Measurements from ENCODE around the gene GRM4.

DNA sequence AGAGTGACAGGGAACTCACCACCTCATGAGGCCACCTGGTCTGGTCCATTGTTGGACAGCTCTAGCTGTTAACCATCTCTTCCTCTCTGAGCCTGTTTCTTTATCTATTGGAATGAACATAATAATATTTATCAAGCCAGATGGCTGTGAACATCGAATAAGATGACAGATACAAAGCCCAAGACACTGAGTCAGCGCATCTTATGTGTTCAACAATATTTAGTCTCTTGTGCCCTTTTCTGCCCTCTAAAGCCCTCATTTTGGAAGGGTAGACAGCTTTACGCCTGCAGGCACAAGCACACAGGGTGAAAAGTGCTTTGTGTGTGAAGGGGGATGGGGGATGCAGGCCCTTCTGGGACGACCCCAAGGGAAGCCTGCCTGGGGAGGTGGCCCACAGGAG is 164.0 kb downstream of the GRM4 start:
- TF ChIP-seq, protein P1, sequence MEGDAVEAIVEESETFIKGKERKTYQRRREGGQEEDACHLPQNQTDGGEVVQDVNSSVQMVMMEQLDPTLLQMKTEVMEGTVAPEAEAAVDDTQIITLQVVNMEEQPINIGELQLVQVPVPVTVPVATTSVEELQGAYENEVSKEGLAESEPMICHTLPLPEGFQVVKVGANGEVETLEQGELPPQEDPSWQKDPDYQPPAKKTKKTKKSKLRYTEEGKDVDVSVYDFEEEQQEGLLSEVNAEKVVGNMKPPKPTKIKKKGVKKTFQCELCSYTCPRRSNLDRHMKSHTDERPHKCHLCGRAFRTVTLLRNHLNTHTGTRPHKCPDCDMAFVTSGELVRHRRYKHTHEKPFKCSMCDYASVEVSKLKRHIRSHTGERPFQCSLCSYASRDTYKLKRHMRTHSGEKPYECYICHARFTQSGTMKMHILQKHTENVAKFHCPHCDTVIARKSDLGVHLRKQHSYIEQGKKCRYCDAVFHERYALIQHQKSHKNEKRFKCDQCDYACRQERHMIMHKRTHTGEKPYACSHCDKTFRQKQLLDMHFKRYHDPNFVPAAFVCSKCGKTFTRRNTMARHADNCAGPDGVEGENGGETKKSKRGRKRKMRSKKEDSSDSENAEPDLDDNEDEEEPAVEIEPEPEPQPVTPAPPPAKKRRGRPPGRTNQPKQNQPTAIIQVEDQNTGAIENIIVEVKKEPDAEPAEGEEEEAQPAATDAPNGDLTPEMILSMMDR (IDR thresholded peaks at IDR 0.05): no peak
- TF ChIP-seq EZH2 (IDR thresholded peaks at IDR 0.05): no peak
- no peak for TF ChIP-seq EZH2phosphoT487 (IDR thresholded peaks at IDR 0.05)
